NCI-H1694 treated with DMSO at 0.1 percent for 48 hours (cell line): ENCODE data around the gene RGS17.
"Not testable (repeated sequence)": the region's sequence is repeated elsewhere in the genome, so short reads cannot be mapped to it uniquely, and the experiment has no call there.

ENCODE experiments used
- DNase-seq: peaks from one replicate; lab custom pipeline; 2025; lab: John Stamatoyannopoulos, UW

Gene RGS17

DNA sequence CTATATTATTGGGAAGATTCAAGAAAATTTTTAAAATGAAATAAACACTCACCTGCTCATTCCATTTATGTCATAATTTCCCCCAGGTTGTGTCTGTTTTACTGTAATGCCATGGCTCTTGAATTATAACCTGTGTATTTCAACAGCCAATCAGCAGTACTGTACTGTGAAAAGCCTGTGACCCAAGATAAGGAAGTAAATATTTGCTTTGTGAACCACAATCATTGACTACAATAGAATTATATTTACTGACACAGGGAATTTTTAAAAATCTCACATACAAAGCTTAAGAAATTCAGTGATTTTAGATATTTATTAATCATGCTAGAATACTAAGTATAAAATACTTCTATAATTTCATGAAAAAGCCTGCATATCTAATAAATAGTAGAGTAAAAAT lies 6.0 kb downstream of the RGS17 start:
- no peak for DNase-seq

DNA sequence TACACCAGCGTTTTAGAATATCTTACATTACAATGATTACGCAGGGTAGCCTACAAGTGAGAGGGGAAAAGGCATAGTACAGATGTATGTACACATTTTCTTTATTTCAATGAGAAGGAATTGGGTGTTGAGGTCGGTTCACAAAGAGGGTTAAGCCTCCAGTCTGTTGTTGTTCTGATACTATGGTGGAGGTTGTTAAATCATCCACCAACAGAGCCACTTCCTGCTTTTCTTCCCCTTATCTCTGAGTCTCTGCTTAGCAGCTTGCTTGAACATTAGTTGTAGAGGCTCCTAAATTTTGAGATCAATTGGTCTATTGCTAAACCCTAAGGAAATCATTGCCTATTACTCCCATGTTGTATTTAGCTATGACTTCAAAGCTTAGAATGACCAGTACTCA lies 7.3 kb downstream of the RGS17 start:
- no peak for DNase-seq

DNA sequence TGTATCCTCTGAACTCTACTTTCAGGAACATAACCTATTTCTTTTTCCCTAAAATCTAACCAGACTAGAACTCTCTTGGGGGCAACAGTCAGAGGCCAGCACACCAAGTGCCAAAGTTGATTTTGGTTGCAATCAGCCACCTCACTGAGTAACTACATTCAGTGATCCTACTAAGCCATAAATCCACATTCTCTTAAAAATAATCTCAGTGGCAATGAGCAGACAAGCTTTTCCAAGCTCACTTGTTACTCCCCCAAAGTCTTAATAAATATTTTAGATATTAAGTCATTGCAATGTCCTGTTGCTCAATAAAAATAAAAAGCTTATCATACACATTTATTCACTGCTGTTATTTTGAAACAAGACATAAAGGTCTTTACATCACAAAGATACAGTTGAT lies 9.8 kb downstream of the RGS17 start:
- DNase-seq, result no peak

DNA sequence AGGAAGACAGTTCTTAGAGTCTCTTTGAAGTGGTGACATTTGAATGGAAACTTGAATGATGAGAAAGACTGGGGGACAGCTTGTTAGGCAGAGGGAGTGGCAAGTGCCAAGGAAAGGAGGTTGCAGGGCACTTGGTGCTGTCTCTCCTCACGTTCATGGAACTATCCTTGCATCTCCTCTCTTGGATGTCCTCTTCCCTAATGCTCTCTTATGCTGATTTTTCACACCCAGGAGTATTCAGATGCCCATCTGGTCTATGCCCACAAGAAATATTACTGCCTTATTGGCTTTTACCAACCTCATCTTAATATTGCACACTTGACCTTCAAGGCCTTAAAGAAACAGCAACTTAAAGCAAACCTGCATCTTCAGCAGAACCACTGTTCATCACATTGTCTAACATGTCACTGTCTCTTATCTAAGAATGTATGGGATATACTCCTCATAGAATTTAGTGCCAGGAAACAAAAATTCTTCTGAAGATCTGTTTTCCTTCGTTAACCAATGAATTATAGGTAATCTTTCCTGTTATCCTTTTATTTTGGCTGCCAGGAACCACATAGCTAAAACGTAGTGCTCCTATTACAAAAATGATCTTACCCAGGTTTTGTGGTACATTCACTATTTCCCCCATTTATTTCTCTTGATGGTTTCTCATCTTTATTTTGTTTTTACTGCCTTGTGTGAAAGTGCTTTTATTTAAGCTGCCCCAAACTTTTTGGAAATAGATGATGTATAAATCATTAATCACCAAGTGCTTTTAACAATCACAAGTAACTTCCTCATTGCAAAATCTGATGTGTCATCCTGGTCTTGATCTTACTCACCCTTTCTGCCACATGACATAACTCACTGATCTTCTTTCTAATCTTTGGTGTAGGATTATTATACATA lies 12.8 kb downstream of the RGS17 start:
- DNase-seq, result no peak

DNA sequence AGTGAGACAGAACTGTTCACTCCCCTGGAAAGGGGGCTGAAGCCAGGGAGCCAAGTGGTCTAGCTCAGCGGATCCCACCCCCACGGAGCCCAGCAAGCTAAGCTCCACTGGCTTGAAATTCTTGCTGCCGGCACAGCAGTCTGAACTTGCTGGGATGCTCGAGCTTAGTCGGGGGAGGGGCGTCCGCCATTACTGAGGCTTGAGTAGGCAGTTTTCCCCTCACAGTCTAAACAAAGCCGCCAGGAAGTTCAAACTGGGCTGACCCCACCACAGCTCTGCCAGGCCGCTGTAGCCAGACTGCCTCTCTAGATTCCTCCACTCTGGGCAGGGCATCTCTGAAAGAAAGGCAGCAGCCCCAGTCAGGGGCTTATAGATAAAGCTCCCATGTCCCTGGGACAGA lies 20.0 kb downstream of the RGS17 start:
- not testable (repeated sequence) for DNase-seq

DNA sequence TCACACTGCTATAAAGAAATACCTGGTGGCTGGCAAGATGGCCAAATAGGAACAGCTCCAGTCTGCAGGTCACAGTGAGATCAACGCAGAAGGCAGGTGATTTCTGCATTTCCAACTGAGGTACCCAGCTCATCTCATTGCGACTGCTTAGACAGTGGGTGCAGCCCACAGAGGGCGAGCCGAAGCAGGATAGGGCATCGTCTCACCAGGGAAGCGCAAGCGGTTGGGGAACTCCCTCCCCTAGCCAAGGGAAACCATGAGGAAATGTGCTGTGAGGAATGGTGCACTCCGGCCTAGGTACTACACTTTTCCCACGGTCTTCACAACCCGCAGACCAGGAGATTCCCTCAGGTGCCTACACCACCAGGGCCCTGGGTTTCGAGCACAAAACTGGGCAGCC lies 20.5 kb downstream of the RGS17 start:
- DNase-seq, result not testable (repeated sequence)

DNA sequence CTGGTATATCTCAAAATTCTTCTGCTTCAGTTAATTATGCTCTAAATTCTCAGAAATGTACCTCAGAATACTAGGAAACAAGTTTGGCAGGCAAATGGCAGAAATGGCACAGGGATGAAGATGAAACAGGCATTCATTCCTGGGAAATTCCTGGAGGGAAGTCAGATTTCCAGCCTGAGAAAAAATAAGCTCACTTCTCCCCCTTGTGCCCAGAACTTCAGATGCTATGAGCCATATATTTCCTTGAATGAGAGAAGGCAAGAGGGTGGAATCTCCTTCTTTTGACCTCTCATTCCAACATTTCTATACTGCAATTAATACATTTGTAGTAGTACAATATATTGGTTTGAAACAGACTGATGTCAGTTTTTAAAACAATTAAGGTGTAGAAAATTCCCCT lies 22.8 kb downstream of the RGS17 start:
- no peak for DNase-seq

DNA sequence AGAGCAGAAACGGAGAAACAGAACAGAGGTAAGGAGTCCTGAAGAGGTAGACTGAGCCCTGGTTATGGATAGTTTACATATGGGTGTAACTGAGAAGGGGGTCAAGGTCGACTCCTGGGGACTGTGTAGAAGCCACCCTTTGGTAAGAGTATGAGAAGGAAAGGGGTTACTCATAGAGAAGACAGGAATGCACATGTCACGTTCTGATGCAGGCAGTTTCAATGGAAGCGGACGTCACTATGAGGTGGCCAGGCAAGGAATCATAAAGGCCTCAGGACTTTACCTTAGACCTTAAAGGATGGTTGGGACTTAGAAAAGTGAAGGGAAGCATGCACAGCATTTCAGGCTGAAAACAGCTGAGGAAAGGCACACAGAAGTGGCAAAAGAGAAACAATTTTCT lies 25.1 kb downstream of the RGS17 start:
- no peak for DNase-seq

DNA sequence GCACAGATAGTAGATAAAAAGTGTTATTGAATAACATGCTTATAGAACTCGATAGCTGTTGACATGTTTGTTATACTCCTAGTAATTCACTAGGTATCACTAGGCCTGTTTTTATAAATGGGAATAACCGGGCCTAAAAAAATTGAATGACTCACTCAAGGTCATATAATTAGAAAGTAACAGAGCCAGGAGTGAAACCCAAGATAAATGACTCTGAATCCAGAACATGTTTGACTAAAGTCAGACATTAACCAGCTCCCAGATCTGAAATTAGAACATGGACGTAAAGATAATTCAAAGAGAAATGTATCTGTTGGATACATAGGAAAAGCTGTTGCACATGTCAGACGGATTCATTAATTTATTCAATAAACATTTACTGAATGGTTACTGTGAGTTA lies 26.9 kb downstream of the RGS17 start:
- DNase-seq, result no peak

DNA sequence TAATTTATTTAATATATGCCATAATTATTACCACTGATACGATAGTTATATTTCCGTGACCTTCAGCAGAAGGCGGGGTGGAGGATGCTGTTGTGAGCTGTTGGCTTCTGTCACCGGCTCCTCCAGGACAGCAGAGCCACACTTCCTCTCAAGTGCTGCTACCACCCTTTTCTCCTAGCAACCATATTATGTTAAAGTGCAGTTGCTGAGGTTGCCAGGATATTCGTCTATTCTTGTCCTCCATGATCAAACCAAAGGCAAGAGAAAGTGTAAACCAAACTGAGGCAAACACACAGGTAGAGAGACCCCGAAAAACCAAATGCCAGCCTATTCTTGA lies 27.8 kb downstream of the RGS17 start:
- no peak for DNase-seq

DNA sequence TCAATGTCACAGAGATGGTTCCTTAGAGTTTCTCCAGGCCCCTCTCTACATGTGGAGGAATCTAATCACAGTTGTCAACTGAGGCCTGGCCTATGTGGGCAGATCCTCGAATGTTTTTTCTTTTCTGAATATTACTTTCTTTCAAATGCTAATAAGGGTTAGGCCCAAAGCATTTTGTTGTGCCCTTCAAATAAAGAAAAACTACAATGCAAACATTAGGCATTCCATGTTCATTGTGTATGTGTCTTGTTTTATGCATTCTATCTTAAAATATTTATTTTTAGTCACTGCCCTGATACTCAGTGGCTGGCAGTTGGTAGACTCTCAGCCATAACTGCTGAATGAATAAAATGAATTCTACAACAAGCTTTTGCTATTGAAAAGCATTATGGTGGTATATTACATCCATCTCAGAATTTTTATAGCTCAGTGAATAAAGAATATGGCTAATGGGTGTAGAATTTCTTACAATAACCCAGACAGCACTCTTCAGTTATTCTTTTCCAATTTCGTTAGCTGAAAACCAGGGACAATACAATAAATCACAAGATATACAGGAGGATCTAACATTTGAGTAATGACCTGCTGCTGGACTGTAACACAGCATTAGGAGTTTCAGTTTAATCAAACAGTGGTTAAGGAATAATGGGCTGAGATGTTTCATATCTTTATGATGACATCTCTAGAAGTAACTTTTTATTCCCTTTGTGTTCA lies 28.3 kb downstream of the RGS17 start:
- DNase-seq, result no peak

DNA sequence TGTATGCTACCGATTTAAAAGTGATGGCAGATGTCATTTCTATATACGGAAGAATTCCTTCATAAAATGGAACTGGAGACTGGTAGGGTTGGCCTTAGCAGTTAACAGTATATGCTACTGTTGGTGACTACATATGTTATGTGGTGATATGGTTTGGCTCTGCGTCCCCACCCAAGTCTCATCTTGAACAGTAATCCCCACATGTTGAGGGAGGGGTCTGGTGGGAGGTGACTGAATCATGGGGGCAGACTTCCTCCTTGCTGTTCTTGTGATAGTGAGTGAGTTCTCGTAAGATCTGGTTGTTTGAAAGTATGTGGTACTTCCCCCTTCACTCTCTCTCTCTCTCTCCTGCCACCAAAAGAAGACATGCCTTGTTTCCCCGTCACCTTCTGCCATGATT lies 29.6 kb downstream of the RGS17 start:
- DNase-seq, result no peak

DNA sequence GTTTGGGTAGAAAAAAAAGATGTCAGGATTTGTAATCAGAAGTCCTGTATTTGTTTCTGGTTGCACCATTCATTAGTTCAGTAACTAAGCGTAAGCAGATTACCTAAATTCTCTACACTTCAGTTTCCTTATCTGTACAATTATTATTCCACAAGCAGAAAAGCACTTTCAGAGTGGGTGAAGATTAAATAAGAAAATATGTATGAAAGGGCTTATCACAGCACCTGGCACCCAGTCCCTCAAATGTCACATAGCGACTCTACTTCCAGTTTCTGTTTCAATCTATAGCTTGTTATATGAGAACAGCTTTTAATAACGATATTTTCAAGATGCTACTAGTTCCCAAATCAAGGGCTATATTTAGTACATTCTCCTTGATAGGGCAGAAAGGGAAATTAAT lies 31.4 kb downstream of the RGS17 start:
- DNase-seq, result no peak

DNA sequence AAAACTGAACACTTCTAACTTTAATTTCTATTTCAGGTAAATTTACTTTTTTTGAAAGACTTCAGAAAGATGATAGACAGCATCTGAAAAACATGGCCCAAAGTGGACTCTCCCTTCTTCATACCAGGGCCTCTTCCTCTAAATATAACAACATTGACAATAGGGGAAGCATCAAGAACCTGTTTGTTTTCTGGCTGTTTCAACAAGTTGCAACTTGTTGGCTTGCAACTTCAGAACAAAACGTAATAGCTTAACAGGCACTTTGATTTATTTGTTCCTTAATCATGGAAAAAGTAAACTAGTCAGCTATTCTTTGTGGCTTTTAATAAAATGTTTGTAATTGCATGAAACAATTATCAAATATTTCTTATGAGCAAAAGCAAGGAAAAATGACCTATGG lies 34.3 kb downstream of the RGS17 start:
- no peak for DNase-seq

DNA sequence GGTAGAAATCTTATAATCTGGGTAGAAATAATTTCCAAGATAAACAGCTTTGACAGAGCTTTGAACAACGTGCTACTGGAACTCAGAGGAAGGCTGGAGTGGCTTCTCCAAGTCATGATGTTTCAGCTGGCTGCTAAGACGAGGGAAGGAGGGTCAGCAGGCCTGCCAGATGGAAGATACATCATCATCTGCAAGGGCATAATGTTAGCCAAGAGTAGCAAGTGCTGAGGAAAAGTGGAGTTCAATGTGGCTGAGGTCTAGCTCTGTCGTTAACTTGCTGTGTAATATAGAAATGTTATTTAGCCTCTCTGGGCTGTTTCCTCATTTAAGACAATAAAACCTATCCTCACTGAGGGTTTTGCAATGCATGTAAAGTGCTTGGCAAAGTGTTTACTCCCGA lies 35.1 kb downstream of the RGS17 start:
- DNase-seq, result no peak

DNA sequence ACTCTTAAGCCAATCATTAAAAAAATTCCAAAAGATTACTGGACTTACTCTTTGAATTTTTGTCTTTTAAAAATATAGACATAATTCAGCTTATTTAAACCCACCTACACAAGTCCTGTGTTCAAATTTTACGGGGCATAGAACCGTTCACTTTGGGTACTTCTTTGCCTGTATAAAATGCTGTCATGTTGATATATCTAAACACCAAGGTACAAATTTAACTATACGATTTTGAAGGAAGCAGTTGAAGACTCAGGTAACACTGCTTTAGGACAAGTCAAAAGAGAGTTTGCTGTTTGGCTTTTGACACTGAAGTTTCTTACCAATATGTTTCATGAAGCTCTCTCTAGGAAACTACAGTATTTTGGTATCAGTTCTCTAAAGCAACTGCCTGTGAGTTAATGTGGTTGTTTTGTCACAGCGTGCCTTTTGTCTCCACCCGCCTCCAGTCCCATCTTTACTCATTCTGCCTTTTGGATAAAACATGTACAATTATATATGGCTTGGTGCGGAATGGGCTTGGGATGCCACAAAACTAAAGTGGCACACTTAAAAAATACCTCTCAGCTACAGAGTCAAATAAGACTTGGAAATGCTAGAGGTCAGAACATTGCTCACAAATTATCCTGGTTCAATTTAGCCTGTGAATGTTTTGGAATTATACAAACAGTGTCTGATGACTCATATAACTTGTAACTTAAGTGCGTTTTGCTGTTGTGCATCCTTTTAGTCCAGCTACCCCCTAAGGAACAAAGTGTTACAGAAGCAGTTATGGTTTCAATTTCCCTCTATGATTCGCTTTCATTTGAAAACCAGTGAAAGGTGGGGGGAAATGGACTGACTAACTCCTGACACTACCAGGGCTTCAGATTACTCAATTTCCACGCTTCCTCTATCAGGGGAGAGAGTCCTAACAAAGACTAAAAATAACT lies 38.7 kb downstream of the RGS17 start:
- no peak for DNase-seq

DNA sequence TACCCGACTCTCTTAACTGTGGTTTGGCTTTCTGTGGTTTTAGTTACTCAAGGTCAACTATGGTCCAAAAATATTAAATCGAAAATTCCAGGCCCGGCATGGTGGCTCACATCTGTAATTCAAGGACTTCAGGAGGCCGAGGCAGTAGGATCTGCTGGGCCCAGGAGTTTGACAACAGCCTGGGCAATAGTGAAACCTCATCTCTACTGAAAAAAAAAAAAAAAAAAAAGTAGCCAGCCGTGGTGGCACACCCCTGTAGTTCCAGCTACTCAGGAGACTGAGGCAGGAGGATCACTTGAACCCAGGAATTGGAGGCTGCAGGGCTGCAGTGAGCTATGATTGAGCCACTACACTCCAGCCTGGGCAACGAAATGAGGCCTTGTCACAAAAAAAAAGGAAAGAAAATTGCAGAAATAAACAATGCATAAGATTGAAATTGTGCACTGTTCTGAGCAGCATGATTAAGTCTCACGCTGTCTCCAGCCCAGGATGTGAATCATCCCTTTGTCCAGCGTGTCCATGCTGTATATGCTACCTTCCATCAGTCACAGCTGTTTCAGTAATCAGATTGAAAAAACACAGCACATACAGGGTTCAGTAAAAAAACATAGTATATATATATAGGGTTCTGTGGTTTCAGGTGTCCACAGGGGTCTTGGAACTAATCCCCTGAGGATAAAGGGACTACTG lies 40.7 kb downstream of the RGS17 start:
- no peak for DNase-seq

DNA sequence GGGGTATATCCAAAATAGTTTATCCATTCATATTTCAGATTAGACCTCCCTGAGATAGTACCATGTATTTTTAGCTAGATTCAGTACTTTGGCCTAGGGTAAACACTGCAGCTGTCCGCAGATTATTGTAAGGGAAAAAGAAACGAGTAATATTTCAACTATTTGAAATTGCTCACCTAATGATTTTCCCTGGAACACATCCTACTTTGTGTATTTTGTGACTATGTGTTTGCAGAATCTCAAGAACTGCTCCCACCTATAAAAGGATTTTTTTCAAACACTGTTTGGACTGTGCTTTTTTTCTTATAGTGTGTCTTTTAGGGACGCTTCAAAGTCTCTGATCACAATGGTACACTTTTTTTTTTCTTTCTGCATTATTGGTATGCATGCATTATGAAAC lies 42.3 kb downstream of the RGS17 start:
- DNase-seq, result no peak

DNA sequence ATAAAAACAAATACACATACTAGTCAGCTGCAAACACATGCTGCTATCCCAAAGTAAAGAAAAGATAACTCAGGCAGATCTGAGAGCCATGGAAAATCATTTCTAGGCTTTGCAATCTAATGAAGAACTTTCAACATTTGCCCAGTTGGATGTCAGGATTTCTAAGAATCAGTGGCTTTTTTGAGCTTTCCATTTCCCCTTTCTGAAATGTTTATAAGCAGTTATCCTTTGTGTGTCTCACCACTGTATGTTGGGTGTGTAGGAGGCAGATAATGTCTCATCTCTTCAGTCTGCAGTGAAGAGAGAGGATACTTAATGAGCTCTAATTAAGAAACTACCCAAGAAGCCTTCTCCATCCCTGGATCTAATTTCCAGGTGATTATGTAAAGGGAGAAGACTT lies 43.6 kb downstream of the RGS17 start:
- no peak for DNase-seq

DNA sequence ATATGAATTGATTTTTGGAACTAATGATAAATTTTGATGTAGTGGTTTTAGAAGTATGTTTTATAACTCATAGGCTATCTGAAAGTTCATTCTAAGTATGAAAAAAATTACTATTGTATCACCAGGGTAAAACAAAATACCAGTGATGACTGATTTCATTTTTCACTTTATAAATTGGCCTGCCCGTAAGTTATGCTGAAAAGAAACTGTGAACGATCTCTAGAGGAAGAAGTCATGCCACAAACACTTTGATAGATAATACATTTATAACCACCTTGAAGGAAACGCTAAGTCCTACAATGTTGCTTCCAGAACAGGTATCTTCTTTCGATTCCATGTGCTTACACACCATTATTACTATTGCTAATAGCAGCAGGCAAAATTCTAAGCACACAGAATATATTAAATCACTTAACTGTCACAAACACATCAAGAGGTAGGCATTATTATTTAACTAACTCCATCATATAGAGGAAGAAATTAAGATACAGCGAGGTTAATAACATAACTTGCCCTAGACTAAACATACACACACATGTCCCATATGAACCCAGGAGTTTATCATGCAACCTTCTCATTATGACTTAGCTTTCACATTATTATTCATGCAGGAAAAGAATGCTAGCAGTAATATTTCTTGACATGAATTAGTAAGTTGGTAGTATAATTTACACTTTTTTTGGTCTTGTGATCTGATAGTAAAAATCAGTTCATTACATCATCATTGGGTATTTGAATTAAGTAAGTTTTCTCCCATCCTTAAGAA lies 44.7 kb downstream of the RGS17 start:
- no peak for DNase-seq

DNA sequence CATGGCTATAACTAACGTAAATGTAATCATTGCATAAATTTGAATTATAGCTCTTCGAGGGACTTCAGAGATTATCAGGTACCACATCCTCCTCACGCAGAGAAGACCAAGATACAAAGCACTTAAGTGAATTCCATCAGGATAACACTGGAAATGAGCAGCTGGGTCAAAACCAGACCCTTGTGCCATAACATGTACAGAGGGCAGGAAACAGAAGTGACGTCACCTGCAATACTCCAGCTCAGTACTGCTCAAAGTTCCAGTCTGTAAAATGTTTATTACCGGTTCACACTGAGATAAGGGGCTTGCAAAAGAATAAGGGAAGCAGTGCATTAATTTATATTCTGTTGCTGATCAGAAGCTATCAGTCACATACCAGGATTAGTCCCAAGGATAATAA lies 45.8 kb downstream of the RGS17 start:
- no peak for DNase-seq
